ENCODE measurements around the gene SIGLEC10.
"Not testable (repeated sequence)": the region's sequence is repeated elsewhere in the genome, so short reads cannot be mapped to it uniquely, and the experiment has no call there.

Gene SIGLEC10

DNA sequence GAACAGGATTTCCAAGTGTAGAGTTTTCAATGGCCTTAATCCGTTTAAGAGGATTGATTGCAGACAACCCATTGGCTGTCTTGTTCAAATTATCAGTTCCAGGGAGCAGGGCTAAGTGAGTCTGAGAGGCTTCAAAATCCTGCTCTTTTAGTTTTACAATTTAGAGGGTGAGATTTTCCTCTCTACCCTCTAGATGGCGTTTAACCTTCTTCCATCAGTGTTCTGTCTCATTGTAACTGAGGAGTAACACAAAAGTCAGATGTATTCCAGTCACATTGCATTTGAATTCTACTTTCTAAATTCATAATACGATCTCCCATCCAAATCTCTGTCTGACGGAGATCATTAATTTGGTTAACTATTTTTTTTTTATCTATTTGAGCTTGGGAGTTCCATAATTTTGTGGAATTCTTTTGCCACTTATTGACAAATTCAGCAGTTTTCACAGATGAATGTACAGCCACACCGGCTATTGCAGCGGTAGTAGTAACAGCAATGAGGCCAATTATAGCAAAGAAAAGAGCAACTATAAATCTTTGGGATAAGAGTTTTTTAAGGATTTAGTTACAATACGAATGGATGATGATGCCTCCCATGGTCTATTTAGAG is 19.2 kb downstream of the SIGLEC10 start:
- H2BK120ac ChIP-seq (ENCODE audit: insufficient read depth, low read length, poor library complexity), result no peak overlapping the region
- H2BK5ac ChIP-seq (ENCODE audit: low read depth, low read length, poor library complexity), result no peak overlapping the region
- no peak overlapping the region for H4K91ac ChIP-seq (ENCODE audit: low read depth, low read length)
- H3K4me2 ChIP-seq (ENCODE audit: low read length), result no peak overlapping the region
- H3K4ac ChIP-seq (ENCODE audit: low read depth, low read length), result no peak overlapping the region
- H3K4me1 ChIP-seq (ENCODE audit: control insufficient read depth in 1 of 2, insufficient read depth in 2 of 2, low read length in 2 of 2), result peaks cover 3 to 8% of the 10 kb centered on the region in 2 experiments
- peaks cover 0 to 5% of the 10 kb centered on the region in 2 experiments for H3K36me3 ChIP-seq (ENCODE audit: control insufficient read depth in 1 of 2, insufficient read depth in 2 of 2, low read length in 2 of 2)
- H3K27me3 ChIP-seq (ENCODE audit: insufficient read depth, low read length), result no peaks in the 10 kb centered on the region
- no CpG with 5 or more reads among the region's 7 CpGs for WGBS (ENCODE audit: extremely low coverage, insufficient coverage, insufficient read length)
- no peak overlapping the region for H3K18ac ChIP-seq (ENCODE audit: low read length)
- H3K14ac ChIP-seq (ENCODE audit: low read length), result no peak overlapping the region
- no peak overlapping the region for H3K9ac ChIP-seq (ENCODE audit: low read length)
- H2BK12ac ChIP-seq (ENCODE audit: low read length), result no peak overlapping the region
- no peak overlapping the region for H3K27ac ChIP-seq (ENCODE audit: low read depth, low read length)
- no peak overlapping the region for H3K4me3 ChIP-seq (ENCODE audit: low read depth, low read length)
- H4K12ac ChIP-seq (ENCODE audit: low read depth, low read length), result no peak overlapping the region
- H3K79me2 ChIP-seq (ENCODE audit: control insufficient read depth, insufficient read depth, low read length, poor library complexity), result no peaks in the 10 kb centered on the region
- no peak overlapping the region for H2AK5ac ChIP-seq (ENCODE audit: low read length)
- no peak overlapping the region for H2AFZ ChIP-seq (ENCODE audit: insufficient read depth, low read length, poor library complexity)
- peaks cover 8% of the 10 kb centered on the region for H3K9me3 ChIP-seq (ENCODE audit: insufficient read depth, low read depth, low read length)
- DNase-seq, result peak in 1 of 2 donors; percentile 53
- H3K23ac ChIP-seq (ENCODE audit: low read length), result no peak overlapping the region
- H3K79me1 ChIP-seq (ENCODE audit: low read length), result peaks cover 4% of the 10 kb centered on the region
- no peak overlapping the region for H4K8ac ChIP-seq (ENCODE audit: low read depth, low read length)

GRCh38 chr19:51397453-51397852 is 20.0 kb downstream of the SIGLEC10 start:
- not testable (repeated sequence) for DNase-seq

DNA sequence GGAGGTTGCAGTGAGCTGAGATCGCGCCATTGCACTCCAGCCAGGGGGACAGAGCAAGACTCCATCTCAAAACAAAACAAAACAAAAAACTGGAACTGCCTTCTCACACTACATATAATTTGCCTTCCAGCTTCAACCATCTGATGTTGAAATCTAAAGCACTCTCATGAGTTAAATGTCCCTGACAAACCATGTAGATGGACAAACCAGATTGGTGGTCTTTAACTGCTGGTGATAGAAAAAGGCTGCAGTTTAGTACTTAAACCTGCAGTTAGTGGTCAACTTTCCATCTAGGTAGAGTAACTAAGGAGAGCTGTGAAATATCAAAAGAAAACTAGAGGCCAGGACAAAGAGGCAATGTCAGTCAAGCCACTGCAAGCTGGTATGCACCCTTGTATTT is 21.3 kb downstream of the SIGLEC10 start:
- no peak for DNase-seq
- Histone ChIP-seq H3K79me1 (ENCODE audit: low read length) (peaks cover 4% of the 10 kb centered on the region), H3K9ac (ENCODE audit: low read length) (no peak overlapping the region), H2BK5ac (ENCODE audit: low read depth, low read length, poor library complexity) (no peak overlapping the region), H3K27me3 (ENCODE audit: insufficient read depth, low read length) (no peaks in the 10 kb centered on the region), H4K8ac (ENCODE audit: low read depth, low read length) (no peak overlapping the region), H3K4me2 (ENCODE audit: low read length) (no peak overlapping the region), H3K4ac (ENCODE audit: low read depth, low read length) (no peak overlapping the region), H3K36me3 (ENCODE audit: control insufficient read depth in 1 of 2, insufficient read depth in 2 of 2, low read length in 2 of 2) (no peaks in the 10 kb centered on the region), H4K91ac (ENCODE audit: low read depth, low read length) (no peak overlapping the region), H3K79me2 (ENCODE audit: control insufficient read depth, insufficient read depth, low read length, poor library complexity) (no peaks in the 10 kb centered on the region), H2AFZ (ENCODE audit: insufficient read depth, low read length, poor library complexity) (no peak overlapping the region), H3K18ac (ENCODE audit: low read length) (no peak overlapping the region), H4K12ac (ENCODE audit: low read depth, low read length) (no peak overlapping the region), H3K23ac (ENCODE audit: low read length) (no peak overlapping the region), H2BK120ac (ENCODE audit: insufficient read depth, low read length, poor library complexity) (no peak overlapping the region), H3K27ac (ENCODE audit: low read depth, low read length) (no peak overlapping the region), H2BK12ac (ENCODE audit: low read length) (no peak overlapping the region), H3K4me1 (ENCODE audit: control insufficient read depth in 1 of 2, insufficient read depth in 2 of 2, low read length in 2 of 2) (peaks cover 3 to 8% of the 10 kb centered on the region in 2 experiments), H3K4me3 (ENCODE audit: low read depth, low read length) (no peak overlapping the region), H3K14ac (ENCODE audit: low read length) (no peak overlapping the region), H2AK5ac (ENCODE audit: low read length) (no peak overlapping the region), H3K9me3 (ENCODE audit: insufficient read depth, low read depth, low read length) (peaks cover 4% of the 10 kb centered on the region)
- WGBS (ENCODE audit: extremely low coverage, insufficient coverage, insufficient read length), result no CpG with 5 or more reads among the region's 2 CpGs

More at GRCh38 chr19:51397453-51397852, 20.0 kb downstream of the SIGLEC10 start:
- H3K27me3 ChIP-seq (ENCODE audit: insufficient read depth, low read length); H3K4me1 ChIP-seq (ENCODE audit: control insufficient read depth in 1 of 2, insufficient read depth in 2 of 2, low read length in 2 of 2); H2BK12ac ChIP-seq (ENCODE audit: low read length); H4K8ac ChIP-seq (ENCODE audit: low read depth, low read length); H3K79me2 ChIP-seq (ENCODE audit: control insufficient read depth, insufficient read depth, low read length, poor library complexity); H3K4me2 ChIP-seq (ENCODE audit: low read length); H3K4me3 ChIP-seq (ENCODE audit: low read depth, low read length); H3K18ac ChIP-seq (ENCODE audit: low read length); H3K23ac ChIP-seq (ENCODE audit: low read length); H3K9ac ChIP-seq (ENCODE audit: low read length); H2BK120ac ChIP-seq (ENCODE audit: insufficient read depth, low read length, poor library complexity); H4K12ac ChIP-seq (ENCODE audit: low read depth, low read length); H3K14ac ChIP-seq (ENCODE audit: low read length); H4K91ac ChIP-seq (ENCODE audit: low read depth, low read length); H3K36me3 ChIP-seq (ENCODE audit: control insufficient read depth in 1 of 2, insufficient read depth in 2 of 2, low read length in 2 of 2); H3K4ac ChIP-seq (ENCODE audit: low read depth, low read length); H3K79me1 ChIP-seq (ENCODE audit: low read length); H2BK5ac ChIP-seq (ENCODE audit: low read depth, low read length, poor library complexity); H2AK5ac ChIP-seq (ENCODE audit: low read length); H3K9me3 ChIP-seq (ENCODE audit: insufficient read depth, low read depth, low read length); H2AFZ ChIP-seq (ENCODE audit: insufficient read depth, low read length, poor library complexity); H3K27ac ChIP-seq (ENCODE audit: low read depth, low read length): not testable (repeated sequence)
- no CpG with 5 or more reads among the region's 9 CpGs for WGBS (ENCODE audit: extremely low coverage, insufficient coverage, insufficient read length)

DNA sequence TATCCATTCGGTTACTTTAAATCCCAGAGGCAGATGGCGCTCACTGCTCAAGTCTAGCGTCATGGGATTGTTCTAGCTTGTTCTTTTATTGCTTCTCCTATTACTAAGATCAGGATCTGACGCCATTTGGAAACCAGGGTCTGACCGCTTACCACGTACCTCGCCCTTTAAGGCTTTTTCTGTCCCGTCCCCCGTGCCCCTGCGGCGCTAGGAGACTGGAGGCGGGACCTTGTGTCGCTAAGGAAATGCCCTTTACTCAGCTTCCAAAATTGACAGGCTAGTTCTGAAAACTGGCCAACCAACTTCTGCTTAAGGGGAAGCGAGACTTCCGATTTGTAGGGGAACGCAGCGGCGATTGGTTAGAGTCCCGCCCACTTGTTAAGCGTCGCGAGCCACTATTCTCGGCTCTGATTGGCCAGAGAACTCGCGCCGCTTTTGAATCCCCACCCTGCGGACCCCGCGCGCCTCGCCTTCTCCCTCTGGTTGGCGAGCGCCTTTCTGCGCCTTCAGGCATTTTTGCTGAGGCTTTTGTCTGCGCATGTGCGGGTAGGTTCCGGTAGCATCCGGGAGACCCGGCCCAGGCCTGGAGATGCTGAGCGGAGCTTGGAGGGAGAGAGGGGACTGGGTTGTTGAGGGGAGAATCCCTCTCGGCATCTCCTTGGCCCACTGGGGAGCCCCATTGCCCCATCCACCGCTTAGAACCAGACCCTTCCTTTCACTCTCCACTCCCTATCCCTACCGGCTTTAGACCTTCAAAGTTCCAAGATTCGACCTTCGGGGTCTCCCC is 23.2 kb downstream of the SIGLEC10 start:
- no peak overlapping the region for H2BK12ac ChIP-seq (ENCODE audit: low read length)
- H3K14ac ChIP-seq (ENCODE audit: low read length), result no peak overlapping the region
- H3K4me3 ChIP-seq (ENCODE audit: low read depth, low read length), result peak overlapping the region; percentile 51
- H4K12ac ChIP-seq (ENCODE audit: low read depth, low read length), result peak overlapping the region; percentile 20
- peak overlapping the region; percentile 94 for H4K8ac ChIP-seq (ENCODE audit: low read depth, low read length)
- peaks cover 4% of the 10 kb centered on the region for H3K79me1 ChIP-seq (ENCODE audit: low read length)
- no peak overlapping the region for H3K27ac ChIP-seq (ENCODE audit: low read depth, low read length)
- H3K4me1 ChIP-seq (ENCODE audit: control insufficient read depth in 1 of 2, insufficient read depth in 2 of 2, low read length in 2 of 2), result peaks cover 3 to 8% of the 10 kb centered on the region in 2 experiments
- H3K23ac ChIP-seq (ENCODE audit: low read length), result no peak overlapping the region
- WGBS (ENCODE audit: extremely low coverage, insufficient coverage, insufficient read length), result no CpG with 5 or more reads among the region's 45 CpGs
- H3K9me3 ChIP-seq (ENCODE audit: insufficient read depth, low read depth, low read length), result no peaks in the 10 kb centered on the region
- DNase-seq, result peak; percentile 89 to 97
- no peak overlapping the region for H2BK5ac ChIP-seq (ENCODE audit: low read depth, low read length, poor library complexity)
- no peak overlapping the region for H3K4ac ChIP-seq (ENCODE audit: low read depth, low read length)
- H2AK5ac ChIP-seq (ENCODE audit: low read length), result no peak overlapping the region
- peak overlapping the region; percentile 29 for H2BK120ac ChIP-seq (ENCODE audit: insufficient read depth, low read length, poor library complexity)
- H3K9ac ChIP-seq (ENCODE audit: low read length), result peak overlapping the region; percentile 31
- no peaks in the 10 kb centered on the region for H3K27me3 ChIP-seq (ENCODE audit: insufficient read depth, low read length)
- peak overlapping the region; percentile 88 for H2AFZ ChIP-seq (ENCODE audit: insufficient read depth, low read length, poor library complexity)
- peak overlapping the region; percentile 77 for H4K91ac ChIP-seq (ENCODE audit: low read depth, low read length)
- H3K18ac ChIP-seq (ENCODE audit: low read length), result no peak overlapping the region
- no peaks in the 10 kb centered on the region for H3K36me3 ChIP-seq (ENCODE audit: control insufficient read depth in 1 of 2, insufficient read depth in 2 of 2, low read length in 2 of 2)
- H3K4me2 ChIP-seq (ENCODE audit: low read length), result peak overlapping the region; percentile 71
- H3K79me2 ChIP-seq (ENCODE audit: control insufficient read depth, insufficient read depth, low read length, poor library complexity), result no peaks in the 10 kb centered on the region

Data from trophoblast cell (in vitro differentiated cells and primary cell).